ENCODE measurements around the gene RAB10. TPM values are rescaled to one million over a fixed set of nuclear protein-coding genes. Genes with fewer than 3 reads are reported as not detected.
"Not testable (repeated sequence)": the region's sequence is repeated elsewhere in the genome, so short reads cannot be mapped to it uniquely, and the experiment has no call there.

Gene RAB10
- total RNA-seq, 2 experiments from 2014 or later, result 106 to 109 TPM

- no peak overlapping the region for H3K4me3 Mint-ChIP-seq
- DNase-seq, result no peak
- peaks cover 55% of the 10 kb centered on the region for H3K36me3 Mint-ChIP-seq
- no peak overlapping the region for H3K27ac Mint-ChIP-seq
- peaks cover 21% of the 10 kb centered on the region for H3K9me3 Mint-ChIP-seq
- peaks cover 17% of the 10 kb centered on the region for H3K4me1 Mint-ChIP-seq
- no peaks in the 10 kb centered on the region for H3K27me3 Mint-ChIP-seq
These were observed 47.7 kb downstream of the RAB10 start for GRCh38 chr2:26081556-26081955.

GRCh38 chr2:26086155-26086637 lies 52.3 kb downstream of the RAB10 start:
- H3K4me1 Mint-ChIP-seq, result peaks cover 32% of the 10 kb centered on the region
- H3K27me3 Mint-ChIP-seq, result no peaks in the 10 kb centered on the region
- peak; percentile 37 for DNase-seq
- peaks cover 28% of the 10 kb centered on the region for H3K36me3 Mint-ChIP-seq
- peak overlapping the region; percentile 75 for H3K27ac Mint-ChIP-seq
- no peak overlapping the region for H3K4me3 Mint-ChIP-seq
- peaks cover 5% of the 10 kb centered on the region for H3K9me3 Mint-ChIP-seq

GRCh38 chr2:26086779-26087178 lies 52.9 kb downstream of the RAB10 start:
- H3K27ac Mint-ChIP-seq, result peak overlapping the region; percentile 39
- H3K4me3 Mint-ChIP-seq, result no peak overlapping the region
- H3K4me1 Mint-ChIP-seq, result peaks cover 37% of the 10 kb centered on the region
- no peaks in the 10 kb centered on the region for H3K27me3 Mint-ChIP-seq
- H3K9me3 Mint-ChIP-seq, result peaks cover 1% of the 10 kb centered on the region
- peaks cover 27% of the 10 kb centered on the region for H3K36me3 Mint-ChIP-seq
- DNase-seq, result no peak

- no peak for DNase-seq
- Mint-ChIP-seq H3K9me3 (peaks cover 1% of the 10 kb centered on the region), H3K27ac (no peak overlapping the region), H3K4me1 (peaks cover 44% of the 10 kb centered on the region), H3K4me3 (no peak overlapping the region), H3K36me3 (peaks cover 26% of the 10 kb centered on the region), H3K27me3 (no peaks in the 10 kb centered on the region)
These were observed 54.3 kb downstream of the RAB10 start for GRCh38 chr2:26088038-26088643.

GRCh38 chr2:26088931-26089330 lies 55.0 kb downstream of the RAB10 start:
- not testable (repeated sequence) for H3K27ac Mint-ChIP-seq, H3K9me3 Mint-ChIP-seq, DNase-seq, H3K27me3 Mint-ChIP-seq, H3K4me3 Mint-ChIP-seq
- H3K36me3 Mint-ChIP-seq, result peaks cover 27% of the 10 kb centered on the region
- H3K4me1 Mint-ChIP-seq, result peaks cover 43% of the 10 kb centered on the region

GRCh38 chr2:26089337-26089736 lies 55.5 kb downstream of the RAB10 start:
- peaks cover 41% of the 10 kb centered on the region for H3K4me1 Mint-ChIP-seq
- no peak overlapping the region for H3K27ac Mint-ChIP-seq
- H3K27me3 Mint-ChIP-seq, result no peaks in the 10 kb centered on the region
- no peaks in the 10 kb centered on the region for H3K9me3 Mint-ChIP-seq
- peaks cover 25% of the 10 kb centered on the region for H3K36me3 Mint-ChIP-seq
- DNase-seq, result no peak
- no peak overlapping the region for H3K4me3 Mint-ChIP-seq

- Mint-ChIP-seq H3K4me1 (peaks cover 36% of the 10 kb centered on the region), H3K36me3 (peaks cover 30% of the 10 kb centered on the region), H3K27me3 (no peaks in the 10 kb centered on the region), H3K9me3 (no peaks in the 10 kb centered on the region), H3K27ac (no peak overlapping the region), H3K4me3 (no peak overlapping the region)
- DNase-seq, result no peak
These were observed 61.9 kb downstream of the RAB10 start for GRCh38 chr2:26095758-26096157.

- H3K27ac Mint-ChIP-seq, result no peak overlapping the region
- H3K4me1 Mint-ChIP-seq, result peaks cover 26% of the 10 kb centered on the region
- H3K4me3 Mint-ChIP-seq, result no peak overlapping the region
- peaks cover 6% of the 10 kb centered on the region for H3K9me3 Mint-ChIP-seq
- no peaks in the 10 kb centered on the region for H3K27me3 Mint-ChIP-seq
- DNase-seq, result no peak
- peaks cover 53% of the 10 kb centered on the region for H3K36me3 Mint-ChIP-seq
These were observed 66.0 kb downstream of the RAB10 start for GRCh38 chr2:26099933-26100332.

- no peak overlapping the region for H3K27ac Mint-ChIP-seq
- peaks cover 26% of the 10 kb centered on the region for H3K4me1 Mint-ChIP-seq
- peaks cover 52% of the 10 kb centered on the region for H3K36me3 Mint-ChIP-seq
- no peak overlapping the region for H3K4me3 Mint-ChIP-seq
- no peak for DNase-seq
- peaks cover 6% of the 10 kb centered on the region for H3K9me3 Mint-ChIP-seq
- no peaks in the 10 kb centered on the region for H3K27me3 Mint-ChIP-seq
These were observed 66.5 kb downstream of the RAB10 start for GRCh38 chr2:26100384-26100783.

GRCh38 chr2:26103752-26104151 lies 69.9 kb downstream of the RAB10 start:
- H3K4me1 Mint-ChIP-seq, result peaks cover 15% of the 10 kb centered on the region
- H3K4me3 Mint-ChIP-seq, result no peak overlapping the region
- H3K27ac Mint-ChIP-seq, result no peak overlapping the region
- no peak for DNase-seq
- peaks cover 6% of the 10 kb centered on the region for H3K9me3 Mint-ChIP-seq
- H3K27me3 Mint-ChIP-seq, result no peaks in the 10 kb centered on the region
- H3K36me3 Mint-ChIP-seq, result peaks cover 44% of the 10 kb centered on the region

- H3K27ac Mint-ChIP-seq, DNase-seq, H3K27me3 Mint-ChIP-seq, H3K4me1 Mint-ChIP-seq, H3K9me3 Mint-ChIP-seq, H3K4me3 Mint-ChIP-seq: not testable (repeated sequence)
- peaks cover 35% of the 10 kb centered on the region for H3K36me3 Mint-ChIP-seq
These were observed 74.8 kb downstream of the RAB10 start for GRCh38 chr2:26108701-26109100.

- no peak for DNase-seq
- Mint-ChIP-seq H3K9me3 (no peaks in the 10 kb centered on the region), H3K4me1 (peaks cover 12% of the 10 kb centered on the region), H3K27me3 (no peaks in the 10 kb centered on the region), H3K27ac (no peak overlapping the region), H3K36me3 (peaks cover 32% of the 10 kb centered on the region), H3K4me3 (no peak overlapping the region)
These were observed 78.3 kb downstream of the RAB10 start for GRCh38 chr2:26112201-26112600.

GRCh38 chr2:26114151-26114550 lies 80.3 kb downstream of the RAB10 start:
- DNase-seq, result no peak
- H3K27me3 Mint-ChIP-seq, result no peaks in the 10 kb centered on the region
- H3K4me1 Mint-ChIP-seq, result peaks cover 17% of the 10 kb centered on the region
- peaks cover 32% of the 10 kb centered on the region for H3K36me3 Mint-ChIP-seq
- H3K9me3 Mint-ChIP-seq, result no peaks in the 10 kb centered on the region
- H3K4me3 Mint-ChIP-seq, result no peak overlapping the region
- peak overlapping the region; percentile 64 for H3K27ac Mint-ChIP-seq

- Mint-ChIP-seq H3K9me3 (no peaks in the 10 kb centered on the region), H3K36me3 (peaks cover 16% of the 10 kb centered on the region), H3K4me3 (no peak overlapping the region), H3K27ac (no peak overlapping the region), H3K4me1 (peaks cover 21% of the 10 kb centered on the region), H3K27me3 (no peaks in the 10 kb centered on the region)
- no peak for DNase-seq
These were observed 84.8 kb downstream of the RAB10 start for GRCh38 chr2:26118682-26119081.

- H3K36me3 Mint-ChIP-seq, result peaks cover 12% of the 10 kb centered on the region
- peaks cover 19% of the 10 kb centered on the region for H3K4me1 Mint-ChIP-seq
- H3K27me3 Mint-ChIP-seq, result no peaks in the 10 kb centered on the region
- no peak overlapping the region for H3K4me3 Mint-ChIP-seq
- H3K9me3 Mint-ChIP-seq, result no peaks in the 10 kb centered on the region
- no peak overlapping the region for H3K27ac Mint-ChIP-seq
- DNase-seq, result no peak
These were observed 85.6 kb downstream of the RAB10 start for GRCh38 chr2:26119521-26119920.

- no peak overlapping the region for H3K27ac Mint-ChIP-seq
- H3K4me1 Mint-ChIP-seq, result peaks cover 14% of the 10 kb centered on the region
- H3K4me3 Mint-ChIP-seq, result no peak overlapping the region
- H3K36me3 Mint-ChIP-seq, result peaks cover 7% of the 10 kb centered on the region
- no peak for DNase-seq
- H3K27me3 Mint-ChIP-seq, result no peaks in the 10 kb centered on the region
- no peaks in the 10 kb centered on the region for H3K9me3 Mint-ChIP-seq
These were observed 88.7 kb downstream of the RAB10 start for GRCh38 chr2:26122630-26123029.

Data from activated naive CD8-positive, alpha-beta T cell treated with anti-CD3 and anti-CD28 coated beads for 36 hours (primary cell).